ENCODE measurements around the gene PTCH1.

Gene PTCH1

GRCh38 chr9:95504053-95504963, 12.5 kb downstream of the PTCH1 start (continued):
- peak; percentile 41; the same call in 1 of the 2 replicates for TF ChIP-seq ZSCAN5A (tag by site-specific recombination; IDR thresholded peaks at IDR 0.05)
- peak; percentile 70 for TF ChIP-seq FEZF1 (tag by site-specific recombination; IDR thresholded peaks at IDR 0.05)
- peak; percentile 99 for TF ChIP-seq ZNF664 (tag by site-specific recombination; IDR thresholded peaks at IDR 0.05)
- no peak for TF ChIP-seq TCF7L2 (IDR thresholded peaks at IDR 0.05; ENCODE audit: borderline replicate concordance, low read depth, low read length)
- TF ChIP-seq AEBP2 (tag by site-specific recombination; IDR thresholded peaks at IDR 0.05; ENCODE audit: borderline replicate concordance): no peak
- peak; percentile 78 for TF ChIP-seq ZNF600 (tag by site-specific recombination; IDR thresholded peaks at IDR 0.05)
- no peak for TF ChIP-seq SALL2 (tag by site-specific recombination; IDR thresholded peaks at IDR 0.05; ENCODE audit: borderline replicate concordance)
- no peak for TF ChIP-seq ZFP41 (tag by site-specific recombination; IDR thresholded peaks at IDR 0.05; ENCODE audit: borderline replicate concordance)
- no peak for TF ChIP-seq ZSCAN18 (tag by site-specific recombination; IDR thresholded peaks at IDR 0.05)
- no peak for TF ChIP-seq PRDM2 (tag by site-specific recombination; IDR thresholded peaks at IDR 0.05; ENCODE audit: borderline replicate concordance)
- TF ChIP-seq KLF9 (tag by site-specific recombination; IDR thresholded peaks at IDR 0.05; ENCODE audit: low read depth): no peak; the same call in 1 of the 2 replicates
- peak; percentile 33; the same call in 1 of the 2 replicates for TF ChIP-seq ZNF341 (tag by site-specific recombination; IDR thresholded peaks at IDR 0.05; ENCODE audit: low read depth)
- no peak for TF ChIP-seq ZNF654 (tag by site-specific recombination; IDR thresholded peaks at IDR 0.05; ENCODE audit: low read depth)
- peak; percentile 22; the same call in 1 of the 2 replicates for TF ChIP-seq ZNF629 (tag by site-specific recombination; IDR thresholded peaks at IDR 0.05)
- no peak; the same call in 1 of the 2 replicates for TF ChIP-seq ZNF362 (tag by site-specific recombination; IDR thresholded peaks at IDR 0.05)
- TF ChIP-seq ZNF324 (tag by site-specific recombination; IDR thresholded peaks at IDR 0.05): no peak
- peak; percentile 76 for TF ChIP-seq SP2 (tag by site-specific recombination; IDR thresholded peaks at IDR 0.05)
- peak; percentile 64 for TF ChIP-seq PRDM10 (tag by site-specific recombination; IDR thresholded peaks at IDR 0.05)
- peak; percentile 97 for TF ChIP-seq PRDM4 (tag by site-specific recombination; IDR thresholded peaks at IDR 0.05)

Data from HEK293 (cell line).